HCT116 (cell line): ENCODE measurements around the gene CAV1. TPM values are rescaled to one million over a fixed set of nuclear protein-coding genes. Genes with fewer than 3 reads are reported as not detected.

ENCODE experiments used
- ATAC-seq: fragments of 200-7000 bp; cut with Tn5 transposase; 2 replicates; pipeline ENCODE4 v1.9.1; 2020; ENCODE audit warnings: mild to moderate bottlenecking, moderate library complexity
- BruUV-seq: library from RNA; stranded (reverse); fragments of 400-500 nt; replicated peaks from 2 replicates; lab custom pipeline; 2021; lab: Mats Ljungman, UMichigan
- CTCF ChIA-PET: fragments of 300-600 bp; sonication (Branson Sonifier 250); formaldehyde crosslinking; loops from one replicate; lab custom pipeline; 2021; ENCODE audit warnings: antibody characterized with exemption; lab: Charles Lee
- POLR2A ChIA-PET: fragments of 300-600, 350-600 bp; sonication (Branson Sonifier 250); formaldehyde crosslinking; loops from one replicate; lab custom pipeline; 2021; ENCODE audit warnings: antibody characterized with exemption; lab: Charles Lee
- RAD21 ChIA-PET, 2 experiments: fragments of 300-600 bp; sonication (Branson Sonifier 250); formaldehyde crosslinking; loops; one replicate each; lab custom pipeline; 2023; ENCODE audit warnings: low total read pairs in 2 of 2; ENCODE audit not compliant: uncharacterized antibody in 2 of 2, unreplicated experiment in 2 of 2, low non-redundant PET in 1 of 2; lab: Charles Lee
- DNase-seq: peaks from one replicate; pipeline ENCODE4 v3.0.0-alpha.2; 2010; ENCODE audit warnings: low read depth, low spot score
- H2AFZ ChIP-seq: fragments of 200-600 bp; shearing (Covaris generic), sonication (generic); 2 replicates; pipeline ENCODE4 v1.6.1; 2017; ENCODE audit warnings: low read depth, mixed run types, mixed read lengths, antibody characterized with exemption, low read length; ENCODE audit not compliant: poor library complexity, severe bottlenecking
- H3K27ac ChIP-seq: 2 replicates; pipeline ENCODE4 v1.5.1; 2012; ENCODE audit warnings: low read depth, low read length
- H3K27me3 ChIP-seq: fragments of 200-600 bp; sonication (generic); 2 replicates; pipeline ENCODE4 v1.6.1; 2016; ENCODE audit warnings: mixed run types, low read length, mixed read lengths; ENCODE audit not compliant: insufficient read depth
- H3K36me3 ChIP-seq, 2 experiments: fragments of 200-500 bp in 1 of 2; fragments of 200-600 bp in 1 of 2; sonication (Bioruptor generic) in 1 of 2; sonication (generic) in 1 of 2; 2 replicates each; pipeline versions ENCODE4 v1.5.1 to v1.6.1; 2014 to 2016; ENCODE audit warnings: low read length in 2 of 2, inconsistent platforms in 1 of 2, mixed read lengths in 1 of 2, mixed run types in 1 of 2; ENCODE audit not compliant: insufficient read depth in 2 of 2, control insufficient read depth in 1 of 2
- H3K4me1 ChIP-seq, 2 experiments: fragments of 200-600 bp in 1 of 2; sonication (generic) in 1 of 2; 2 replicates each; pipeline versions ENCODE4 v1.5.1 to v1.6.1; 2012 to 2017; ENCODE audit warnings: low read length in 2 of 2, inconsistent platforms in 1 of 2, mild to moderate bottlenecking in 1 of 2, mixed read lengths in 1 of 2, mixed run types in 1 of 2, moderate library complexity in 1 of 2; ENCODE audit not compliant: insufficient read depth in 2 of 2, control insufficient read depth in 1 of 2
- H3K4me2 ChIP-seq: fragments of 200-600 bp; sonication (generic); 2 replicates; pipeline ENCODE4 v1.6.1; 2017; ENCODE audit warnings: mixed run types, low read length, mixed read lengths
- H3K4me3 ChIP-seq, 2 experiments: fragments of 200-600 bp in 1 of 2; sonication (generic) in 1 of 2; replicated peaks in 1 of 2; 2 replicates each; pipeline ENCODE4 v1.5.1; 2011 to 2016; ENCODE audit warnings: low read length in 2 of 2, control low read depth in 1 of 2, low read depth in 1 of 2, mild to moderate bottlenecking in 1 of 2, mixed read lengths in 1 of 2, mixed run types in 1 of 2
- H3K79me2 ChIP-seq: fragments of 200-600 bp; sonication (generic); 2 replicates; pipeline ENCODE4 v1.6.1; 2017; ENCODE audit warnings: mild to moderate bottlenecking, mixed run types, low read length, moderate library complexity, mixed read lengths; ENCODE audit not compliant: insufficient read depth
- H3K9ac ChIP-seq: fragments of 200-600 bp; sonication (generic); 2 replicates; pipeline ENCODE4 v1.6.1; 2016; ENCODE audit warnings: low read length, mixed read lengths
- H3K9me2 ChIP-seq: fragments of 200-600 bp; sonication (generic), shearing (Covaris generic); 2 replicates; pipeline ENCODE4 v1.6.1; 2017; ENCODE audit warnings: mixed run types, mild to moderate bottlenecking, moderate library complexity; ENCODE audit not compliant: insufficient read depth
- H3K9me3 ChIP-seq, 2 experiments: fragments of 200-500 bp in 1 of 2; fragments of 200-600 bp in 1 of 2; sonication (Bioruptor generic) in 1 of 2; sonication (generic) in 1 of 2; 2 replicates each; pipeline ENCODE4 v1.6.1; 2014 to 2017; ENCODE audit warnings: low read length in 2 of 2, mixed read lengths in 2 of 2, inconsistent platforms in 1 of 2, low read depth in 1 of 2, mild to moderate bottlenecking in 1 of 2, mixed run types in 1 of 2, moderate library complexity in 1 of 2; ENCODE audit not compliant: control insufficient read depth in 1 of 2, insufficient read depth in 1 of 2
- H4K20me1 ChIP-seq: fragments of 200-600 bp; sonication (generic), shearing (Covaris generic); 2 replicates; pipeline ENCODE4 v1.6.1; 2017; ENCODE audit warnings: mixed run types, mild to moderate bottlenecking, moderate library complexity; ENCODE audit not compliant: insufficient read depth
- CBX3 ChIP-seq: IDR thresholded peaks from 2 replicates; pipeline ENCODE4 v1.6.1; 2012; ENCODE audit warnings: low read depth
- EGR1 ChIP-seq: IDR thresholded peaks from 2 replicates; pipeline ENCODE4 v1.6.1; 2012; ENCODE audit warnings: low read depth
- EZH2phosphoT487 ChIP-seq: fragments of 200-600 bp; IDR thresholded peaks from 2 replicates; pipeline ENCODE4 v1.6.1; 2018; ENCODE audit warnings: antibody characterized with exemption, borderline replicate concordance
- FOSL1 ChIP-seq: IDR thresholded peaks from 2 replicates; pipeline ENCODE4 v1.6.1; 2012; ENCODE audit warnings: low read depth
- JUND ChIP-seq: IDR thresholded peaks from 2 replicates; pipeline ENCODE4 v1.6.1; 2012
- MAX ChIP-seq: IDR thresholded peaks from 2 replicates; pipeline ENCODE4 v1.6.1; 2012
- POLR2A ChIP-seq: IDR thresholded peaks from 2 replicates; pipeline ENCODE4 v1.7.0; 2011; ENCODE audit warnings: borderline replicate concordance; ENCODE audit not compliant: insufficient read depth, insufficient read length; ENCODE audit errors: extremely low read depth
- POLR2AphosphoS5 ChIP-seq: IDR thresholded peaks from 2 replicates; pipeline ENCODE4 v1.6.1; 2011; ENCODE audit warnings: mild to moderate bottlenecking, low read depth, low read length, moderate library complexity
- RAD21 ChIP-seq: IDR thresholded peaks from 2 replicates; pipeline ENCODE4 v1.6.1; 2012; ENCODE audit warnings: low read depth, mild to moderate bottlenecking
- REST ChIP-seq: IDR thresholded peaks from 2 replicates; pipeline ENCODE4 v1.6.1; 2012; ENCODE audit warnings: low read depth
- SIN3A ChIP-seq: IDR thresholded peaks from 2 replicates; pipeline ENCODE4 v1.6.1; 2012; ENCODE audit warnings: low read depth
- SP1 ChIP-seq: IDR thresholded peaks from 2 replicates; pipeline ENCODE4 v1.6.1; 2012; ENCODE audit warnings: low read depth
- SRF ChIP-seq: IDR thresholded peaks from 2 replicates; pipeline ENCODE4 v1.6.1; 2012; ENCODE audit warnings: low read depth
- TCF7L2 ChIP-seq: IDR thresholded peaks from 2 replicates; pipeline ENCODE4 v1.7.0; 2011; ENCODE audit warnings: borderline replicate concordance, inconsistent platforms; ENCODE audit not compliant: insufficient read depth, insufficient read length; ENCODE audit errors: extremely low read depth
- YY1 ChIP-seq: IDR thresholded peaks from 2 replicates; pipeline ENCODE4 v1.6.1; 2011; ENCODE audit warnings: low read length, low read depth, moderate library complexity, mild to moderate bottlenecking; ENCODE audit not compliant: insufficient replicate concordance; ENCODE audit errors: extremely low read depth
- ZNF274 ChIP-seq: fragments of 200-500 bp; sonication (Bioruptor generic); IDR thresholded peaks from 2 replicates; pipeline ENCODE4 v1.6.1; 2014; ENCODE audit warnings: mild to moderate bottlenecking, low read depth, low read length, inconsistent platforms
- intact Hi-C: fragments of 100-400 bp; cut with micrococcal nuclease; formaldehyde crosslinking; loops from 2 replicates; pipeline ENCODE4 v1.10.0; 2022
- total RNA-seq: library from RNA; stranded (reverse); gene quantifications from one replicate; pipeline ENCODE4 v1.2.1, GENCODE V29; 2021; ENCODE audit not compliant: unreplicated experiment
- TF ChIP-seq, protein P1 (sequence below): IDR thresholded peaks from 2 replicates; pipeline ENCODE4 v1.6.1; 2012

Gene CAV1
- total RNA-seq, 1 experiment from 2014 or later, result 298 TPM

DNA sequence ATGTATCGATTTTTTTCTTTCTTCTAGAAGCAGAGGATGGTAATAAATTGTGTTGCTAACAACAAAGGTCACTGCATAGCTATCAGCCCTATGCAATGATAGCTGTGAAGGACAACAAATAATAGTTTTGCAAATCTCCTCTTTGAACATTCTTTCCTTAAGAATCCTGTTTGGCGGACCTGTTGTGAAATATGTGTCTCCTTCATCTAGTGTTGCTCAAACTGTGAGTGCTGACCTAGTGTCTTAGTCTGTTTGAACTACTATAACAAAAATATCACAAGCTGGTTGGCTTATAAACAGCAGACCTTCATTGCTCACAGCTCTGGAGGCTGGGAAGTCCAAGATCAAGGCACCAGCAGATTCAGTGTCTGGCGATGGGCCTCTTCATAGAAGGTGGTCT, 53.7 kb downstream of the CAV1 start:
- ChIA-PET CTCF (no interaction called here), RAD21 (no interaction called here), POLR2A (no interaction called here)
- Histone ChIP-seq H2AFZ (no peak overlapping the region), H3K9me3 (no peaks in the 10 kb centered on the region), H3K4me1 (peaks cover 9 to 32% of the 10 kb centered on the region in 2 experiments), H3K79me2 (no peaks in the 10 kb centered on the region), H3K27ac (no peak overlapping the region), H3K27me3 (no peaks in the 10 kb centered on the region), H3K9ac (no peak overlapping the region), H3K9me2 (no peaks in the 10 kb centered on the region), H3K4me2 (no peak overlapping the region), H3K36me3 (no peaks in the 10 kb centered on the region), H3K4me3 (no peak overlapping the region), H4K20me1 (no peaks in the 10 kb centered on the region)
- DNase-seq, result no peak
- intact Hi-C loops, result no loop called here
- no TSS peak for BruUV-seq
- TF ChIP-seq TCF7L2 (no peak), SIN3A (no peak), FOSL1 (no peak), MAX (no peak), YY1 (no peak), ZNF274 (no peak), CBX3 (no peak), SP1 (no peak), POLR2A (no peak), REST (no peak), EZH2phosphoT487 (no peak), RAD21 (no peak), JUND (no peak), POLR2AphosphoS5 (no peak), SRF (no peak), EGR1 (no peak)
- TF ChIP-seq, protein P1, sequence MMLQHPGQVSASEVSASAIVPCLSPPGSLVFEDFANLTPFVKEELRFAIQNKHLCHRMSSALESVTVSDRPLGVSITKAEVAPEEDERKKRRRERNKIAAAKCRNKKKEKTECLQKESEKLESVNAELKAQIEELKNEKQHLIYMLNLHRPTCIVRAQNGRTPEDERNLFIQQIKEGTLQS, result no peak
- ATAC-seq, result no peak
